SK-N-SH treated with all-trans-retinoic acid at 6 μM for 48 hours (cell line): ENCODE measurements around the gene ITPR3.

Experiments
- ATAC-seq: fragments of 200-7000 bp; cut with Tn5 transposase; 3 replicates; pipeline ENCODE4 v1.9.1; 2020; ENCODE audit warnings: mild to moderate bottlenecking, moderate library complexity
- ARNTL ChIP-seq: fragments of 450-650 bp; formaldehyde crosslinking; IDR thresholded peaks from 2 replicates; pipeline ENCODE4 v1.5.0; 2020; ENCODE audit warnings: low read depth, mild to moderate bottlenecking, moderate library complexity, borderline replicate concordance
- BACH2 ChIP-seq: fragments of 250-450 bp; sonication (Bioruptor Pico); IDR thresholded peaks from 2 replicates; pipeline ENCODE4 v1.9.0; 2021; ENCODE audit warnings: mild to moderate bottlenecking, borderline replicate concordance
- CREB5 ChIP-seq: fragments of 250-450 bp; sonication (Bioruptor Pico); IDR thresholded peaks from 2 replicates; pipeline ENCODE4 v1.5.1; 2020; ENCODE audit warnings: low read depth, mild to moderate bottlenecking, moderate library complexity
- CSDC2 ChIP-seq: fragments of 250-450 bp; sonication (Bioruptor Pico); IDR thresholded peaks from 2 replicates; pipeline ENCODE4 v1.5.0; 2020; ENCODE audit warnings: mild to moderate bottlenecking, moderate library complexity
- CSRNP3 ChIP-seq: fragments of 250-450 bp; sonication (Bioruptor Pico); IDR thresholded peaks from 2 replicates; pipeline ENCODE4 v1.5.1; 2021; ENCODE audit warnings: mild to moderate bottlenecking, moderate library complexity
- ESRRG ChIP-seq: fragments of 250-450 bp; sonication (Bioruptor Pico); IDR thresholded peaks from 2 replicates; pipeline ENCODE4 v1.6.1; 2021; ENCODE audit warnings: mild to moderate bottlenecking
- GLIS3 ChIP-seq: fragments of 250-450 bp; sonication (Bioruptor Pico); IDR thresholded peaks from 2 replicates; pipeline ENCODE4 v1.5.0; 2020; ENCODE audit warnings: mild to moderate bottlenecking, moderate library complexity
- ISL1 ChIP-seq: fragments of 250-450 bp; sonication (Bioruptor Pico); IDR thresholded peaks from 2 replicates; pipeline ENCODE4 v2.1.2; 2022; ENCODE audit warnings: mild to moderate bottlenecking, moderate library complexity
- OSR1 ChIP-seq: fragments of 250-450 bp; sonication (Bioruptor Pico); IDR thresholded peaks from 2 replicates; pipeline ENCODE4 v1.8.0; 2022; ENCODE audit warnings: moderate library complexity, mild to moderate bottlenecking, inconsistent platforms
- PPARA ChIP-seq: fragments of 250-450 bp; sonication (Bioruptor Pico); IDR thresholded peaks from 2 replicates; pipeline ENCODE4 v1.5.0; 2020; ENCODE audit warnings: mild to moderate bottlenecking, borderline replicate concordance
- RARB ChIP-seq: fragments of 250-450 bp; sonication (Bioruptor Pico); IDR thresholded peaks from 2 replicates; pipeline ENCODE4 v1.8.0; 2021; ENCODE audit warnings: mild to moderate bottlenecking, moderate library complexity
- SNAI2 ChIP-seq: fragments of 250-450 bp; sonication (Bioruptor Pico); IDR thresholded peaks from 2 replicates; pipeline ENCODE4 v1.5.0; 2020; ENCODE audit warnings: mild to moderate bottlenecking, moderate library complexity
- TCF4 ChIP-seq: fragments of 250-450 bp; sonication (Bioruptor Pico); IDR thresholded peaks from 2 replicates; pipeline ENCODE4 v1.8.0; 2021; ENCODE audit warnings: mild to moderate bottlenecking, moderate library complexity, borderline replicate concordance
- TOX ChIP-seq: fragments of 250-450 bp; sonication (Bioruptor Pico); IDR thresholded peaks from 2 replicates; pipeline ENCODE4 v1.8.0; 2021; ENCODE audit warnings: mild to moderate bottlenecking, moderate library complexity, borderline replicate concordance
- ZC3H10 ChIP-seq: fragments of 250-450 bp; sonication (Bioruptor Pico); IDR thresholded peaks from 2 replicates; pipeline ENCODE4 v1.5.1; 2021; ENCODE audit warnings: mild to moderate bottlenecking, moderate library complexity
- ZFP3 ChIP-seq: fragments of 250-450 bp; sonication (Bioruptor Pico); IDR thresholded peaks from 2 replicates; pipeline ENCODE4 v1.5.0; 2020; ENCODE audit warnings: mild to moderate bottlenecking, moderate library complexity
- ZFP30 ChIP-seq: fragments of 450-650 bp; formaldehyde crosslinking; IDR thresholded peaks from 2 replicates; pipeline ENCODE4 v1.5.0; 2022; ENCODE audit warnings: mild to moderate bottlenecking, moderate library complexity
- ZNF565 ChIP-seq: fragments of 450-650 bp; formaldehyde crosslinking; conservative IDR thresholded peaks from 2 replicates; pipeline ENCODE4 v1.5.0; 2020; ENCODE audit warnings: low read depth, mild to moderate bottlenecking, moderate library complexity
- ZNF70 ChIP-seq: fragments of 450-650 bp; formaldehyde crosslinking; IDR thresholded peaks from 2 replicates; pipeline ENCODE4 v1.5.0; 2020; ENCODE audit warnings: mild to moderate bottlenecking, moderate library complexity
- ZNF8 ChIP-seq: fragments of 450-650 bp; formaldehyde crosslinking; IDR thresholded peaks from 2 replicates; pipeline ENCODE4 v1.5.0; 2020; ENCODE audit warnings: mild to moderate bottlenecking, moderate library complexity
- TF ChIP-seq, protein P1 (sequence below): fragments of 250-450 bp; sonication (Bioruptor Pico); IDR thresholded peaks from 2 replicates; pipeline ENCODE4 v1.5.0; 2020; ENCODE audit warnings: mild to moderate bottlenecking, moderate library complexity

The ITPR3 gene

DNA sequence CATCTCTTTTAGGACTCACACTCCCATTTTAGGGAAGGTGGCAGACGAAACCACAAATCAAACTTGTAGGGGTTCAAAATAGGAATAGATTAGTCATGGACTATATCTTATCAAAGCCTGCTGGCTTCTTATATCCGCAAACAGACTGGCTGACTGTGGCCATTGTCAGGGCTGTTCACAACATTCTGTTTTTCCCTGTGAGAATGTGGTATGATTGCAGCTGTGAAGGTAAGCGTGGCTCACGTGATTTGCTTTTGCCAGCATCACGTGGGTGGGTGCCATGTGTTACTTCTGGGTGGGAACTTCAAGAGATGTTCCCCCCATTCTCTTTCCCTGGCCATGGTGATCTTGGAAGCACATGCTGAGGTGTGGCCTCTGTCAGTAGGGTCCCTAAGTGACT, 119.7 kb downstream of the ITPR3 start:
- no peak for ATAC-seq
- TF ChIP-seq ZNF8 (CRISPR knock-in tag) (no peak), CSDC2 (CRISPR knock-in tag) (no peak), RARB (CRISPR knock-in tag) (no peak), PPARA (no peak), ARNTL (CRISPR knock-in tag) (no peak), ZC3H10 (CRISPR knock-in tag) (no peak), BACH2 (no peak), CREB5 (CRISPR knock-in tag) (no peak), ISL1 (CRISPR knock-in tag) (no peak), TCF4 (CRISPR knock-in tag) (no peak), ZFP30 (CRISPR knock-in tag) (no peak), ZNF70 (no peak), GLIS3 (no peak)
- TF ChIP-seq, protein P1, sequence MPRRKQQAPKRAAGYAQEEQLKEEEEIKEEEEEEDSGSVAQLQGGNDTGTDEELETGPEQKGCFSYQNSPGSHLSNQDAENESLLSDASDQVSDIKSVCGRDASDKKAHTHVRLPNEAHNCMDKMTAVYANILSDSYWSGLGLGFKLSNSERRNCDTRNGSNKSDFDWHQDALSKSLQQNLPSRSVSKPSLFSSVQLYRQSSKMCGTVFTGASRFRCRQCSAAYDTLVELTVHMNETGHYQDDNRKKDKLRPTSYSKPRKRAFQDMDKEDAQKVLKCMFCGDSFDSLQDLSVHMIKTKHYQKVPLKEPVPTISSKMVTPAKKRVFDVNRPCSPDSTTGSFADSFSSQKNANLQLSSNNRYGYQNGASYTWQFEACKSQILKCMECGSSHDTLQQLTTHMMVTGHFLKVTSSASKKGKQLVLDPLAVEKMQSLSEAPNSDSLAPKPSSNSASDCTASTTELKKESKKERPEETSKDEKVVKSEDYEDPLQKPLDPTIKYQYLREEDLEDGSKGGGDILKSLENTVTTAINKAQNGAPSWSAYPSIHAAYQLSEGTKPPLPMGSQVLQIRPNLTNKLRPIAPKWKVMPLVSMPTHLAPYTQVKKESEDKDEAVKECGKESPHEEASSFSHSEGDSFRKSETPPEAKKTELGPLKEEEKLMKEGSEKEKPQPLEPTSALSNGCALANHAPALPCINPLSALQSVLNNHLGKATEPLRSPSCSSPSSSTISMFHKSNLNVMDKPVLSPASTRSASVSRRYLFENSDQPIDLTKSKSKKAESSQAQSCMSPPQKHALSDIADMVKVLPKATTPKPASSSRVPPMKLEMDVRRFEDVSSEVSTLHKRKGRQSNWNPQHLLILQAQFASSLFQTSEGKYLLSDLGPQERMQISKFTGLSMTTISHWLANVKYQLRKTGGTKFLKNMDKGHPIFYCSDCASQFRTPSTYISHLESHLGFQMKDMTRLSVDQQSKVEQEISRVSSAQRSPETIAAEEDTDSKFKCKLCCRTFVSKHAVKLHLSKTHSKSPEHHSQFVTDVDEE (CRISPR knock-in tag), result no peak

GRCh38 chr6:33742092-33742491, 121.0 kb downstream of the ITPR3 start:
- TF ChIP-seq CSDC2 (CRISPR knock-in tag), result no peak
- TF ChIP-seq ZNF8 (CRISPR knock-in tag), result no peak
- TF ChIP-seq TOX, result no peak
- no peak for TF ChIP-seq ZFP30 (CRISPR knock-in tag)
- TF ChIP-seq CSRNP3 (CRISPR knock-in tag), result no peak
- TF ChIP-seq ZFP3 (CRISPR knock-in tag), result no peak
- TF ChIP-seq CREB5 (CRISPR knock-in tag), result no peak
- no peak for TF ChIP-seq ZNF70
- no peak for ATAC-seq

DNA sequence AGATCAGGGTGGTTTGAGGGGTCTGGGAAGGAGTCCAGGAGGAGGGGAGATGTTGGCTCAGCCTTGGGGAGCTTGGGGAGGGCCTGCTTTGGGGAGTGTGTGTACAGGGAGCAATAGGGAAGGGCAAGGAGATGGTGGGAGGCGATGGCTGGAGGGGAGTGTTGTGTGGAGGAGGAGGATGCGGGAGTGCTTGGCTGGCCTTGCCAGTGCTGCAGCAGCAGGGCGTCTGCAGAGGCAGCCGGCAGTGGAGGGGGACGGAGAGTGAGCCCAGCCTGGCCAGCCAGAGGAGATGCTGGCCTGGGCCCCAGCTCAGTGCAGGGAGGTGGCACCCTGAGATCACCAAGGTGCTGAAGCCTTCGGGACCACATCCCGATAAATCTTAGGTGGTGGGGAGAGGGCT, 121.7 kb downstream of the ITPR3 start:
- no peak for ATAC-seq
- no peak for TF ChIP-seq ZNF565 (CRISPR knock-in tag)
- TF ChIP-seq CSRNP3 (CRISPR knock-in tag), result no peak
- TF ChIP-seq ISL1 (CRISPR knock-in tag), result no peak
- no peak for TF ChIP-seq ZNF70
- TF ChIP-seq ARNTL (CRISPR knock-in tag), result no peak

GRCh38 chr6:33744001-33744848, 123.1 kb downstream of the ITPR3 start:
- peak; percentile 88 for ATAC-seq
- TF ChIP-seq ISL1 (CRISPR knock-in tag), result no peak
- no peak for TF ChIP-seq SNAI2
- TF ChIP-seq CSDC2 (CRISPR knock-in tag), result no peak
- TF ChIP-seq, protein P1 (CRISPR knock-in tag), result no peak
- TF ChIP-seq ZNF565 (CRISPR knock-in tag), result no peak
- no peak for TF ChIP-seq OSR1 (CRISPR knock-in tag)
- no peak for TF ChIP-seq BACH2
- TF ChIP-seq GLIS3, result no peak
- no peak for TF ChIP-seq ZNF8 (CRISPR knock-in tag)
- no peak for TF ChIP-seq ESRRG (CRISPR knock-in tag)
- TF ChIP-seq ARNTL (CRISPR knock-in tag), result no peak
- no peak for TF ChIP-seq TOX
